ENCODE results near the gene AFG1L.

- no peak for TF ChIP-seq EZH2phosphoT487 (IDR thresholded peaks at IDR 0.05; ENCODE audit: low read depth)
- TF ChIP-seq, protein P1, sequence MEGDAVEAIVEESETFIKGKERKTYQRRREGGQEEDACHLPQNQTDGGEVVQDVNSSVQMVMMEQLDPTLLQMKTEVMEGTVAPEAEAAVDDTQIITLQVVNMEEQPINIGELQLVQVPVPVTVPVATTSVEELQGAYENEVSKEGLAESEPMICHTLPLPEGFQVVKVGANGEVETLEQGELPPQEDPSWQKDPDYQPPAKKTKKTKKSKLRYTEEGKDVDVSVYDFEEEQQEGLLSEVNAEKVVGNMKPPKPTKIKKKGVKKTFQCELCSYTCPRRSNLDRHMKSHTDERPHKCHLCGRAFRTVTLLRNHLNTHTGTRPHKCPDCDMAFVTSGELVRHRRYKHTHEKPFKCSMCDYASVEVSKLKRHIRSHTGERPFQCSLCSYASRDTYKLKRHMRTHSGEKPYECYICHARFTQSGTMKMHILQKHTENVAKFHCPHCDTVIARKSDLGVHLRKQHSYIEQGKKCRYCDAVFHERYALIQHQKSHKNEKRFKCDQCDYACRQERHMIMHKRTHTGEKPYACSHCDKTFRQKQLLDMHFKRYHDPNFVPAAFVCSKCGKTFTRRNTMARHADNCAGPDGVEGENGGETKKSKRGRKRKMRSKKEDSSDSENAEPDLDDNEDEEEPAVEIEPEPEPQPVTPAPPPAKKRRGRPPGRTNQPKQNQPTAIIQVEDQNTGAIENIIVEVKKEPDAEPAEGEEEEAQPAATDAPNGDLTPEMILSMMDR (IDR thresholded peaks at IDR 0.05; ENCODE audit: low read depth, low read length): no peak
These were observed 251.5 kb downstream of the AFG1L start for GRCh38 chr6:108546079-108547049.

Measured in OCI-LY3 (cell line).